Gastroesophageal sphincter (tissue), 4 donors: ENCODE results near the gene ASB12. TPM values are rescaled to one million over a fixed set of nuclear protein-coding genes. Genes with fewer than 3 reads are reported as not detected.

Experiments
- ATAC-seq: fragments of 150-250 bp; one replicate; pipeline ENCODE4 v1.9.1; 2016; ENCODE audit warnings: mild to moderate bottlenecking, moderate library complexity
- H3K27ac ChIP-seq, 4 donors: fragments of 200-600 bp; sonication (generic) in 3 of 4; 1 replicate in 3 of 4; 2 replicates in 1 of 4; pipeline ENCODE4 v1.5.1; 2016 to 2019
- H3K27me3 ChIP-seq: fragments of 200-600 bp; sonication (generic); one replicate; pipeline ENCODE4 v1.5.1; 2019
- H3K36me3 ChIP-seq, 2 donors: fragments of 200-600 bp; sonication (generic); one replicate each; pipeline ENCODE4 v1.5.1; 2019; ENCODE audit warnings: control low read depth in 1 of 2
- H3K4me1 ChIP-seq, 3 donors: fragments of 200-600 bp; sonication (generic); 1 replicate in 2 of 3; 2 replicates in 1 of 3; pipeline ENCODE4 v1.5.1; 2016 to 2019; ENCODE audit warnings: control low read depth in 2 of 3
- H3K4me3 ChIP-seq, 2 donors: fragments of 200-600 bp; sonication (generic); one replicate each; pipeline ENCODE4 v1.5.1; 2019; ENCODE audit warnings: mild to moderate bottlenecking in 1 of 2, moderate library complexity in 1 of 2
- H3K9me3 ChIP-seq, 3 donors: fragments of 200-600 bp; sonication (generic); one replicate each; pipeline ENCODE4 v1.5.1; 2017 to 2019; ENCODE audit warnings: control low read depth in 2 of 3
- CTCF ChIP-seq, 4 experiments: fragments of 200-600 bp in 2 of 4; fragments of 450-650 bp in 2 of 4; sonication (generic) in 1 of 4; IDR thresholded peaks; one replicate each; pipeline ENCODE4 v1.5.1; 2017 to 2019; ENCODE audit warnings: antibody characterized with exemption in 4 of 4, mild to moderate bottlenecking in 2 of 4, moderate library complexity in 2 of 4
- EP300 ChIP-seq: sonication (generic); formaldehyde crosslinking; IDR thresholded peaks from one replicate; pipeline ENCODE4 v1.6.1; 2017; ENCODE audit warnings: antibody characterized with exemption, mild to moderate bottlenecking
- POLR2A ChIP-seq, 2 donors: fragments of 450-650 bp; IDR thresholded peaks; one replicate each; pipeline ENCODE4 v1.6.1; 2017; ENCODE audit warnings: antibody characterized with exemption in 2 of 2, mild to moderate bottlenecking in 2 of 2, moderate library complexity in 1 of 2
- POLR2AphosphoS5 ChIP-seq: sonication (generic); formaldehyde crosslinking; IDR thresholded peaks from one replicate; pipeline ENCODE4 v1.6.1; 2017; ENCODE audit warnings: antibody characterized with exemption
- WGBS, 2 donors: methylation state at CpG; one replicate each; pipeline ENCODE4 v1.1.5; 2018; ENCODE audit warnings: low coverage in 1 of 2; 5-methylcytosine and 5-hydroxymethylcytosine counted together
- total RNA-seq, 4 donors: library from RNA; depleted of rRNA; stranded (reverse); fragments of >200 nt; gene quantifications; one replicate each; pipeline ENCODE4 v1.1.0, GENCODE V29; 2016

ASB12 gene
- total RNA-seq, 4 donors from 2014 or later, result not detected

- Histone ChIP-seq H3K4me1 (peaks cover 0 to 43% (median 4%) of the 10 kb centered on the region in 3 donors), H3K27ac (peak overlapping the region; percentile 88 to 95 (median 92)), H3K27me3 (no peaks in the 10 kb centered on the region), H3K4me3 (peak overlapping the region; percentile 74), H3K9me3 (no peaks in the 10 kb centered on the region), H3K36me3 (no peaks in the 10 kb centered on the region)
- TF ChIP-seq POLR2A (IDR thresholded peaks at IDR 0.05) (no peak), EP300 (no peak), POLR2AphosphoS5 (no peak), CTCF (IDR thresholded peaks at IDR 0.05) (no peak)
- WGBS, 2 donors, result 0 to 39% methylated on average over 1 to 5 of the region's 5 CpGs
- ATAC-seq, result no peak
Measured at GRCh38 chrX:64206556-64207162, 23.7 kb downstream of the ASB12 start.

GRCh38 chrX:64205735-64206501, 24.5 kb downstream of the ASB12 start:
- Histone ChIP-seq H3K27ac (peak overlapping the region; percentile 89 to 95 (median 92)), H3K36me3 (no peaks in the 10 kb centered on the region), H3K4me1 (peaks cover 0 to 46% (median 4%) of the 10 kb centered on the region in 3 donors), H3K4me3 (peak overlapping the region; percentile 74), H3K27me3 (no peaks in the 10 kb centered on the region), H3K9me3 (no peaks in the 10 kb centered on the region)
- WGBS, 2 donors, result 0% methylated on average over 4 of the region's 45 CpGs; no CpG with 5 or more reads in 1 of the 2 donors
- TF ChIP-seq CTCF (IDR thresholded peaks at IDR 0.05), result peak in 1 of 4 experiments; percentile 33
- TF ChIP-seq EP300, result no peak
- TF ChIP-seq POLR2AphosphoS5, result peak; percentile 76
- TF ChIP-seq POLR2A (IDR thresholded peaks at IDR 0.05), result peak; percentile 51 to 72
- peak; percentile 93 for ATAC-seq

GRCh38 chrX:64205441-64205734, 25.0 kb downstream of the ASB12 start, which contains the start of gene AMER1:
Gene AMER1, minus strand, starts transcription at chrX:64205708. Its CDS starts 12,422 bp downstream, at chrX:64193286.
- TF ChIP-seq CTCF (IDR thresholded peaks at IDR 0.05), result no peak
- no peak for TF ChIP-seq POLR2AphosphoS5
- no peak for TF ChIP-seq EP300
- no peak for TF ChIP-seq POLR2A (IDR thresholded peaks at IDR 0.05)
- peak within 1 kb of the TSS; percentile 89 to 95 (median 92) for H3K27ac ChIP-seq
- H3K4me3 ChIP-seq, result peak within 1 kb of the TSS; percentile 74
- H3K4me1 ChIP-seq, result peaks cover 0 to 46% (median 4%) of the 10 kb centered on the region in 3 donors
- no peaks in the 10 kb centered on the region for H3K27me3 ChIP-seq
- no peaks in the 10 kb centered on the region for H3K9me3 ChIP-seq
- peak; percentile 57 for ATAC-seq
- no CpG with 5 or more reads among the region's 29 CpGs for WGBS, 2 donors
- H3K36me3 ChIP-seq, result no peaks in the 10 kb centered on the region

GRCh38 chrX:64204701-64205440, 25.5 kb downstream of the ASB12 start:
- no peak for TF ChIP-seq POLR2A (IDR thresholded peaks at IDR 0.05)
- TF ChIP-seq CTCF (IDR thresholded peaks at IDR 0.05), result no peak
- no peak for TF ChIP-seq POLR2AphosphoS5
- no peak for TF ChIP-seq EP300
- no peaks in the 10 kb centered on the region for H3K27me3 ChIP-seq
- peak overlapping the region; percentile 89 to 95 (median 92) for H3K27ac ChIP-seq
- H3K9me3 ChIP-seq, result no peaks in the 10 kb centered on the region
- no peaks in the 10 kb centered on the region for H3K36me3 ChIP-seq
- WGBS, 2 donors, result 35% methylated on average over 4 of the region's 46 CpGs; no CpG with 5 or more reads in 1 of the 2 donors
- H3K4me1 ChIP-seq, result peaks cover 0 to 46% (median 4%) of the 10 kb centered on the region in 3 donors
- ATAC-seq, result peak; percentile 15
- peak overlapping the region; percentile 74 for H3K4me3 ChIP-seq
